Rectal smooth muscle tissue (tissue), 1 donor: ENCODE measurements around the gene CROT.
"Not testable (repeated sequence)": the region's sequence is repeated elsewhere in the genome, so short reads cannot be mapped to it uniquely, and the experiment has no call there.

ENCODE experiments used
- H3K27ac ChIP-seq: one replicate; pipeline ENCODE4 v1.7.0; 2013; ENCODE audit warnings: low read depth, low read length, inconsistent platforms
- H3K27me3 ChIP-seq: one replicate; pipeline ENCODE4 v1.7.0; 2013; ENCODE audit warnings: low read length; ENCODE audit not compliant: control insufficient read depth, insufficient read depth
- H3K36me3 ChIP-seq: one replicate; pipeline ENCODE4 v1.7.0; 2013; ENCODE audit warnings: low read length; ENCODE audit not compliant: control insufficient read depth, insufficient read depth
- H3K4me1 ChIP-seq: one replicate; pipeline ENCODE4 v1.7.0; 2013; ENCODE audit warnings: low read length; ENCODE audit not compliant: control insufficient read depth, insufficient read depth
- H3K4me3 ChIP-seq: one replicate; pipeline ENCODE4 v1.7.0; 2013; ENCODE audit warnings: low read length
- H3K9ac ChIP-seq: one replicate; pipeline ENCODE4 v1.7.0; 2013; ENCODE audit warnings: low read length

Gene CROT, protein sequence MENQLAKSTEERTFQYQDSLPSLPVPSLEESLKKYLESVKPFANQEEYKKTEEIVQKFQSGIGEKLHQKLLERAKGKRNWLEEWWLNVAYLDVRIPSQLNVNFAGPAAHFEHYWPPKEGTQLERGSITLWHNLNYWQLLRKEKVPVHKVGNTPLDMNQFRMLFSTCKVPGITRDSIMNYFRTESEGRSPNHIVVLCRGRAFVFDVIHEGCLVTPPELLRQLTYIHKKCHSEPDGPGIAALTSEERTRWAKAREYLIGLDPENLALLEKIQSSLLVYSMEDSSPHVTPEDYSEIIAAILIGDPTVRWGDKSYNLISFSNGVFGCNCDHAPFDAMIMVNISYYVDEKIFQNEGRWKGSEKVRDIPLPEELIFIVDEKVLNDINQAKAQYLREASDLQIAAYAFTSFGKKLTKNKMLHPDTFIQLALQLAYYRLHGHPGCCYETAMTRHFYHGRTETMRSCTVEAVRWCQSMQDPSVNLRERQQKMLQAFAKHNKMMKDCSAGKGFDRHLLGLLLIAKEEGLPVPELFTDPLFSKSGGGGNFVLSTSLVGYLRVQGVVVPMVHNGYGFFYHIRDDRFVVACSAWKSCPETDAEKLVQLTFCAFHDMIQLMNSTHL

DNA sequence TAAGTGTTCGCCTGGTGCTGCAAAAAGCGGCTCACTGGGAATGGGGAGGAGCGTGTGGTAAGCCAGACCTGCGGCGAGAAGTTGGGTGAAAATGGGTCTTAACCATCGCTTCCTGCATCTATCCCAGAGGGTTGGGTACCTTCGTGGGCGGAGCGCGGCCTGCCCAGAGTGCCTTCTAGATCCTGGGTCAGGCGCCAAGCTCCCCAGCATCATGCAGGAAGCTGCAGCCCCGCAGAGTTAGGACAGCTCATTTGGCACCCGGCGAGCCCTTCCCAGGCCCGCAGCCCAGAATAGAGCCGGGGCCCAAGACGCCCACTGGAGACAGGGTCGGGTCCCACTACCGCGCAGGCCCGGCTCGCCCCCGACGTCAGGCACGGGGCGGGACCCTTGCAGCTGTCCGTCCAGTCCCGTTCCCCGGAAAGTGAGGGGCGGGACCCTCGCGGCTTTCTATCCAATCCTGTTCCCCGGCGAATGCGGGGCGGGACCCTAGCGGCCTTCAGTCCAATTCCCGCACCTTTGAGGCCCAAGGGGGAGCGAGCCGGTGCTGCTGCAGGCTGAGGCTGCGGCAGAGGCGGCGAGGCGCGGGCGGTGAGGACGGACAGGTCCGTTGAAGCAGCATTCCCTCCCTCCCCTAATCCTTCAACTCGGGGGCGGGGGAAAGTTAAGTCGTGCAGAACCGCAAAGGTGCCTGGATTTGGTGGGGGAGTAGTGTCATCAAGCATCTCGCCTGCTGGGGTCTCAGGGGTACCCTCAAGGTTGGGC is at the start of gene CROT:
CROT (plus strand) TSS at position 499 of the 762 bp plus-strand sequence. CDS start 3,405 bp downstream, outside the sequence.
- Histone ChIP-seq H3K27me3 (no peaks in the 10 kb centered on the region), H3K4me1 (peaks cover 6% of the 10 kb centered on the region), H3K27ac (peak within 1 kb of the TSS; percentile 87), H3K4me3 (peak within 1 kb of the TSS; percentile 89), H3K9ac (peak within 1 kb of the TSS; percentile 86), H3K36me3 (peaks cover 8% of the 10 kb centered on the region)

DNA sequence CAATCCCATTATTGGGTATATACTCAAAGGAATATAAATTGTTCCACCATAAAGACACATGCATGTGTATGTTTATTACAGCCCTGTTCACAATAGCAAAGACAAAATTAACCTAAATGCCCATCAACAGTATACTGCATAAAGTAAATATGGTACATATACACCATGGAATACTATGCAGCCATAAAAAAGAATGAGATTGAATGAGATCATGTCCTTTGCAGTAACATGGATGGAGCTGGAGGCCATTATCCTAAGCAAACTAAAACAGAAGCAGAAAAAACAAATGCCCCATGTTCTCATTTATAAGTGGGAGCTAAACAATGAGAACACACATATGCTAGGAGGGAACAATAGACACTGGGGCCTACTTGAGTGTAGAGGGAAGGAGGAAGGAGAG is 44.7 kb upstream of the CROT start:
- Histone ChIP-seq H3K9ac (no peak overlapping the region), H3K27me3 (no peaks in the 10 kb centered on the region), H3K4me3 (no peak overlapping the region), H3K27ac (no peak overlapping the region), H3K4me1 (no peaks in the 10 kb centered on the region), H3K36me3 (no peaks in the 10 kb centered on the region)

DNA sequence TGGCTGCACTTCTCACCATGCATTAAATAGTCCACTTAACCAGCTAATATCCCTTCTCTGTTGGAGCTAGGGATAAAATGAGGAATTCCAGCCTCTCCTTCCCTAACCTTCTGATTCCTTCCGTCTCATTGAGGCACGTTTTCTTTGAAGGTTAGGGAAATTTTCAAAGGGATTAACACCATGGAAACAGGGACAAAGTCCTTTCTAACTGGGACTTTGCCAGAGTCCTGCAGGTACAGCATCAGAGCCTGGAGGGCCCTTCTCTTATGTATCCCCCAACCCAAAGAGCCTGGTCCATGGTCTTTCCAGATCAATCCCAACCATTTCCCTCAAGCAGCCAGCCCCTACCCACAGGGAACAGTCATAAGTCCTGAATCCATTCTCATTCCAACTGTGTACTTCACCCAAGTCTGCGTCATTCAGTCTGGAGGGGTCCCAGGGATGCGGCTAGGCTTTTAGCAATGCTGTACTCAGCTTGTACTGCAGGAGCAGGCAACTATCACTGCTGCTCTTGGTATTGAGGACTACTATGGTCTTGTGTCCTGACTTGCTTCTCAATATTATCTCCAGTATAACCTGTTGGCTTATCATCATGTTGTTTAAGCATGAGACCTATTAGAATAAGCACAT is 34.6 kb upstream of the CROT start:
- H3K27ac ChIP-seq = no peak overlapping the region
- no peaks in the 10 kb centered on the region for H3K36me3 ChIP-seq
- H3K9ac ChIP-seq = no peak overlapping the region
- no peaks in the 10 kb centered on the region for H3K27me3 ChIP-seq
- H3K4me3 ChIP-seq = no peak overlapping the region
- no peaks in the 10 kb centered on the region for H3K4me1 ChIP-seq

DNA sequence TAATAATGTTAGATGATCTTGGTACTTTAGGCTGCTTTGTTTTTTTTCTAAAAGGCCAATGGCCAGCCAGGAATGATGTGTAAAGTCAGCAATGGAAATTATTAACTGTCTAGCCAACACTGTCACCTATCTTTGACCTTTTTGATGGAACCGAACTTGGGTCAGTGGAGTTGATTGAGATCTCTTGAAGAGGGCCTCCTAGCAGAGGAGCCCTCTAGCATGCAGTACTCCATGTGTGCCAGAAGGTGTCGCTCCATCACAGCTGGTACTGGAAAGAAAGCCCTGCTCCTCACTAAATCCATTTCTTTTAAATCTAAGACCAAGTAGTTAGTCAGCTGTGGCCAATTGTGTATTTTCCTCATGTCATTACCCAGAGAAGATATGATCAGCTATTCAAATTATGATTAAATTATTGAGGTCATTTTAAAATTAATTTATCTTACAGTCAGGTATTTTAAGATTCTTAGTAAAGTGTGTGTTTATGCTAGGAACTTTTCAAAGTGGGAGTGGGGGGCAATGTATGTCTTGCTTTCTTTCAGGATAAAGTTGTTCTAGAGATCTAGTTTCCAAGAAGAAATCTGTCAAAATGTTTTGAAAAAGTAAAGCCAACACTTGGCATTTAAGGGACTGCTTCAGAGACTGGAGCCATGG is 33.1 kb upstream of the CROT start:
- Histone ChIP-seq H3K4me1 (no peaks in the 10 kb centered on the region), H3K4me3 (no peak overlapping the region), H3K27me3 (no peaks in the 10 kb centered on the region), H3K36me3 (no peaks in the 10 kb centered on the region), H3K27ac (no peak overlapping the region), H3K9ac (no peak overlapping the region)

DNA sequence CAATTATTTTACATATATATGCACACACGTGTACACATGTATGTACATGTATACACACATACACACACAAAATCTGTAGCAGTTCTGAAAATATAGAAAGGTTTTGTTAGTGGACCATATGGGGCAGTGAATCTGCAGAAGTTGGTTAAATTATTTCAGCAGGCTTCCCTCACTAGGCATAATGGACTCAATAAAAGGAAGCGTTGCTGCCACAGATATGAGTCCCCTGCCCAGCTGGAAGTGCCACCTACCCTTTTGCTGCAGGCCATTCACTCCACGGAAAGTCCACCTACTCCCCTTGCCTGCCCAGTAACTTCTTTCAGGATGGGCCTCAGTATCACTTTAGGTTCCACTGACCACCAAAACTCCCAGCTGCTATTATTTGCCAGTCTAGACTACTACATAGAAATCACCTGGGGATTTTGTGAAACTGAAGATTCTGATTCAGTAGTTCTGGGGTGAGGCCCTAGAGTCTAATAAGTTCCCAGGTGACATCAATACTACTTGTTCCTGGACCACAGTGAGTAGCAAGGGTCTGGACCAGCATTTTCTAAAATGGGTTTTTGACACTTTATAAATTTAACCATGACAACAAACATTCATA is 29.3 kb upstream of the CROT start:
- no peaks in the 10 kb centered on the region for H3K4me1 ChIP-seq
- H3K4me3 ChIP-seq = no peak overlapping the region
- H3K9ac ChIP-seq = no peak overlapping the region
- H3K27me3 ChIP-seq = no peaks in the 10 kb centered on the region
- H3K36me3 ChIP-seq = no peaks in the 10 kb centered on the region
- H3K27ac ChIP-seq = no peak overlapping the region

DNA sequence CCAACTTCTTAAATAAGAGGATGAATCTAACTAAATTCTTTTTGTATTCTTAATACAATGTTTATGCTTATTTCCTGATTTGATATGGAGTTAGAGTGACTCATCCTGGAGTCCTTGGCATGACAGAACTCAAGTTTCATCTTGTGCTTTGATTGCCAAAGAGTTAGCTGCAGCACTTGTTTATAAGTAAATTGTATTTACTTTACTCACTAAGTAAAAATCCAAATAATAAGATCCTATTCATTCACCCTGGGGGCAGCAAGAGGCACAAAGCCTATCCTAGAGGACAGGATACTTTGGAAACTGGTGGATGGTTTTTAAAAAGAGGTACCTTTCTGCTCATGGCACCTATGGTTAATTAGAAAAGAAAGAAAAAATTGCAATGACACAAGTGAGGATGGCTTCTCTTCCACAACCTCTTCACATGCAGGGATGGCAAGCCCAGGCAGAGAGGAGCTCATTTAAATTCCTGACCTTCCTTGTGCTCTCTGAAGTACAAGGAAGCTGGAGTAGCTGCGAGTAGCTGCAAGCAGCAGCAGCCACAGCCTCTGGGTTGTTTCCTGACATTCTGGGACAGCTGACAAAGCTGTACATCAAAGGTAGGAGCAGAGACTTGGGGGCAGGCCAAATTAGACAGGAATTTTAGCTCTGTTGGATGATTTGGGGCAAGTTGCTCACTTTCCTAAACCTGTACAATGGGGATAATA is 28.5 kb upstream of the CROT start:
- Histone ChIP-seq H3K9ac (no peak overlapping the region), H3K4me3 (no peak overlapping the region), H3K27ac (no peak overlapping the region), H3K4me1 (no peaks in the 10 kb centered on the region), H3K27me3 (no peaks in the 10 kb centered on the region), H3K36me3 (no peaks in the 10 kb centered on the region)

DNA sequence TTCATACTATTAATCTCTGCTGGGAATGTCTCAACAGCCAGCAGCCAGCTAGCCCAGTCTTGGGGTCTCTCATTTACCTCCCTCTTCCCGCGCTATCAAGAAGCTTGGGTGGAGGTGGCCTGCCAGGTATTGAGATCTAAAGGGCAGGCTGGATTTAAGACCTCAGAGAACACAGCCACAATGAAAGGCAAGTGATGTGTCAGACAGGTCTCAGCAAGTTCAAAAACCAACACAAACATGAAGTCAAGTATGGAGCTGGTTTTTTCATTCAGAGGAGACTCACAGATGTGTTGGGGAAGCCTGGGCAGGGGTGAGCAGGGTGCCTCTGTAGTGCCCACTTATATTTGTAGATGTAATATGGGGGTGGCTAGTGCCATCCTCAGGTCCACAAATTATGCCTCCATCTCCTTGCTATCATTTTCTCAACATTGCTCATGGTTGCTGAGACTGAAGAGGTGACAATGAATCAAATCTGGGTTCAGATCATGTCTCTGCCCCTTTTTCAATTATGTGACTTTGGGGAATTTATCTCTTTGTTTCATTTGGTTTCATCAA is 27.7 kb upstream of the CROT start:
- H3K4me1 ChIP-seq = no peaks in the 10 kb centered on the region
- H3K27me3 ChIP-seq = no peaks in the 10 kb centered on the region
- no peak overlapping the region for H3K27ac ChIP-seq
- H3K4me3 ChIP-seq = no peak overlapping the region
- no peaks in the 10 kb centered on the region for H3K36me3 ChIP-seq
- no peak overlapping the region for H3K9ac ChIP-seq

DNA sequence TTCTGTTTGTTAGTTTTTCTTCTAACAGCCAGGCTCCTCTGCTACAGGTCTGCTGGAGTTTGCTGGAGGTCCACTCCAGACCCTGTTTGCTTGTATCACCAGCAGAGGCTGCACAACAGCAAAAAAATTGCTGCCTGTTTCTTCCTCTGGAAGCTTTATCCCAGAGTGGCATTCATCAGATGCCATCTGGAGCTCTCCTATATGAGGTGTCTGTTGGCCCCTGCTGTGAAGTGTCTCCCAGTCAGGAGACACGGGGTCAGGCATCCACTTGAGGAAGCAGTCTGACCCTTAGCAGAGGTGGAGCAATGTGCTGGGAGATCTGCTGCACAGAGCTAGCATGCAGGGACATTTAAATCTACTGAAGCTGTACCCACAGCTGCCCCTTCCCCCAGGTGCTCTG is 26.7 kb upstream of the CROT start:
- no peak overlapping the region for H3K4me3 ChIP-seq
- no peak overlapping the region for H3K27ac ChIP-seq
- no peaks in the 10 kb centered on the region for H3K4me1 ChIP-seq
- H3K9ac ChIP-seq = no peak overlapping the region
- no peaks in the 10 kb centered on the region for H3K36me3 ChIP-seq
- no peaks in the 10 kb centered on the region for H3K27me3 ChIP-seq

DNA sequence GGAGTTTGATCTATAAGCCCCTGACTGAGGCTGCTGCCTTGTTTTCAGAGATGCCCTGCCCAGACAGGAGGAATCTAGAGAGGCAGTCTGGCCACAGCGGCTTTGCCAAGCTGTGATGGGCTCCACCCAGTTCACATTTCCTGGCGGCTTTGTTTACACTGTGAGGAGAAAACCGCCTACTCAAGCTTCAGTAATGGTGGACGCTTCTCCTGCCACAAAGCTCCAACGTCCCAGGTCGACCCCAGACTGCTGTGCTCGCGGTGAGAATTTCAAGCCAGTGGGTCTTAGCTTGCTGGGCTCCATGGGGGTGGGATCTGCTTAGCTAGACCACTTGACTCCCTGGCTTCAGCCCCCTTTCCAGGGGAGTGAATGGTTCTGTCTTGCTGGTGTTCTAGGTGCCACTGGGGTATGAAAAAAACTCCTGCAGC is 26.3 kb upstream of the CROT start:
- peak overlapping the region; percentile 35 for H3K4me3 ChIP-seq
- H3K36me3 ChIP-seq, H3K27me3 ChIP-seq, H3K27ac ChIP-seq, H3K4me1 ChIP-seq, H3K9ac ChIP-seq: not testable (repeated sequence)

DNA sequence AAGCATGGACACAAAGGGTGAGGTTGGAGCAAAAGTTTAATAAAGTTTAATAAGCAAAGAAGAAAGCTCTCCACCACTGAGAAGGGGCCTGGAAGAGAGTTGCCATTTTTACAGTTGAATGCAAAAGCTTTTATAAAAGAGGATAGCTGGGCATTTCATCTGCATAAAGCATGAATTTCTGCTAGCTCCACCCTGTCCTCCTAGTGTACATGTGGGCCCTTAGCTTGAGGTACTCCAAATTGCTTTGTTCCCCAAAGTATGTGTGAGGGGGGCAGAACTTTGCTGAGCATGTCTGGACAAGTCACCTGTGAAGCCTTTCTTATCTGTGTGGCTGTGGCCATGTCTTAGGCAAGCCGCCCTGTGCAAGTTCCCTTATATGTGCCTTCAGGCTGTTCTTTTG is 22.6 kb upstream of the CROT start:
- Histone ChIP-seq H3K27ac (no peak overlapping the region), H3K36me3 (no peaks in the 10 kb centered on the region), H3K27me3 (no peaks in the 10 kb centered on the region), H3K4me3 (no peak overlapping the region), H3K4me1 (no peaks in the 10 kb centered on the region), H3K9ac (no peak overlapping the region)
